ENCODE data around the gene ARFGEF2. TPM values are rescaled to one million over a fixed set of nuclear protein-coding genes. Genes with fewer than 3 reads are reported as not detected.

Gene ARFGEF2
- total and polyA plus RNA-seq, 4 donors, result 7.4 to 35.1 (median 20.1) TPM

GRCh38 chr20:48928832-48929725 lies 7.6 kb downstream of the ARFGEF2 start:
- H3K27me3 ChIP-seq (ENCODE audit: control insufficient read depth in 3 of 3, insufficient read depth in 3 of 3, low read length in 2 of 3), result no peaks in the 10 kb centered on the region
- no peak overlapping the region for H3K9ac ChIP-seq (ENCODE audit: insufficient read depth in 1 of 2, low read length in 2 of 2)
- no peaks in the 10 kb centered on the region for H3K9me3 ChIP-seq (ENCODE audit: control insufficient read depth in 4 of 4, insufficient read depth in 3 of 4, low read length in 3 of 4)
- DNase-seq (peak in 2 of 3 donors; percentile 46 to 67), ATAC-seq (ENCODE audit: insufficient read depth, low FRiP score) (no peak)
- TF ChIP-seq, protein P1, sequence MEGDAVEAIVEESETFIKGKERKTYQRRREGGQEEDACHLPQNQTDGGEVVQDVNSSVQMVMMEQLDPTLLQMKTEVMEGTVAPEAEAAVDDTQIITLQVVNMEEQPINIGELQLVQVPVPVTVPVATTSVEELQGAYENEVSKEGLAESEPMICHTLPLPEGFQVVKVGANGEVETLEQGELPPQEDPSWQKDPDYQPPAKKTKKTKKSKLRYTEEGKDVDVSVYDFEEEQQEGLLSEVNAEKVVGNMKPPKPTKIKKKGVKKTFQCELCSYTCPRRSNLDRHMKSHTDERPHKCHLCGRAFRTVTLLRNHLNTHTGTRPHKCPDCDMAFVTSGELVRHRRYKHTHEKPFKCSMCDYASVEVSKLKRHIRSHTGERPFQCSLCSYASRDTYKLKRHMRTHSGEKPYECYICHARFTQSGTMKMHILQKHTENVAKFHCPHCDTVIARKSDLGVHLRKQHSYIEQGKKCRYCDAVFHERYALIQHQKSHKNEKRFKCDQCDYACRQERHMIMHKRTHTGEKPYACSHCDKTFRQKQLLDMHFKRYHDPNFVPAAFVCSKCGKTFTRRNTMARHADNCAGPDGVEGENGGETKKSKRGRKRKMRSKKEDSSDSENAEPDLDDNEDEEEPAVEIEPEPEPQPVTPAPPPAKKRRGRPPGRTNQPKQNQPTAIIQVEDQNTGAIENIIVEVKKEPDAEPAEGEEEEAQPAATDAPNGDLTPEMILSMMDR (IDR thresholded peaks at IDR 0.05; ENCODE audit: control extremely low read depth, extremely low read depth), result no peak
- no peak overlapping the region for H3K4me3 ChIP-seq
- peak overlapping the region in 1 of 2 donors; percentile 55 for H3K27ac ChIP-seq (ENCODE audit: low read depth in 1 of 2, low read length in 1 of 2)
- no peaks in the 10 kb centered on the region for H3K36me3 ChIP-seq (ENCODE audit: control insufficient read depth in 4 of 4, insufficient read depth in 4 of 4, low read length in 4 of 4)
- 60 to 70% methylated on average over 3 of the region's 3 CpGs for WGBS, 2 donors
- peaks cover 0 to 18% (median 0%) of the 10 kb centered on the region in 5 donors for H3K4me1 ChIP-seq (ENCODE audit: control insufficient read depth in 5 of 5, insufficient read depth in 5 of 5, low read length in 5 of 5)

- DNase-seq (no peak), ATAC-seq (ENCODE audit: insufficient read depth, low FRiP score) (no peak)
- peak overlapping the region in 1 of 2 donors; percentile 37 for H3K27ac ChIP-seq (ENCODE audit: low read depth in 1 of 2, low read length in 1 of 2)
- TF ChIP-seq, protein P1 (IDR thresholded peaks at IDR 0.05; ENCODE audit: control extremely low read depth, extremely low read depth), result no peak
- H3K36me3 ChIP-seq (ENCODE audit: control insufficient read depth in 4 of 4, insufficient read depth in 4 of 4, low read length in 4 of 4), result no peaks in the 10 kb centered on the region
- no peak overlapping the region for H3K4me3 ChIP-seq
- no peak overlapping the region for H3K9ac ChIP-seq (ENCODE audit: insufficient read depth in 1 of 2, low read length in 2 of 2)
- H3K27me3 ChIP-seq (ENCODE audit: control insufficient read depth in 3 of 3, insufficient read depth in 3 of 3, low read length in 2 of 3), result no peaks in the 10 kb centered on the region
- no peaks in the 10 kb centered on the region for H3K9me3 ChIP-seq (ENCODE audit: control insufficient read depth in 4 of 4, insufficient read depth in 3 of 4, low read length in 3 of 4)
- H3K4me1 ChIP-seq (ENCODE audit: control insufficient read depth in 5 of 5, insufficient read depth in 5 of 5, low read length in 5 of 5), result peaks cover 0 to 18% (median 0%) of the 10 kb centered on the region in 5 donors
- WGBS, 2 donors, result 61 to 64% methylated on average over 6 of the region's 6 CpGs
Measured at GRCh38 chr20:48930035-48930434, 8.5 kb downstream of the ARFGEF2 start.

- H3K36me3 ChIP-seq (ENCODE audit: control insufficient read depth in 4 of 4, insufficient read depth in 4 of 4, low read length in 4 of 4), result no peaks in the 10 kb centered on the region
- no peak overlapping the region for H3K4me3 ChIP-seq
- H3K27me3 ChIP-seq (ENCODE audit: control insufficient read depth in 3 of 3, insufficient read depth in 3 of 3, low read length in 2 of 3), result no peaks in the 10 kb centered on the region
- H3K9ac ChIP-seq (ENCODE audit: insufficient read depth in 1 of 2, low read length in 2 of 2), result no peak overlapping the region
- DNase-seq (no peak), ATAC-seq (ENCODE audit: insufficient read depth, low FRiP score) (no peak)
- no peaks in the 10 kb centered on the region for H3K9me3 ChIP-seq (ENCODE audit: control insufficient read depth in 4 of 4, insufficient read depth in 3 of 4, low read length in 3 of 4)
- peaks cover 0 to 18% (median 0%) of the 10 kb centered on the region in 5 donors for H3K4me1 ChIP-seq (ENCODE audit: control insufficient read depth in 5 of 5, insufficient read depth in 5 of 5, low read length in 5 of 5)
- H3K27ac ChIP-seq (ENCODE audit: low read depth in 1 of 2, low read length in 1 of 2), result no peak overlapping the region
- TF ChIP-seq, protein P1 (IDR thresholded peaks at IDR 0.05; ENCODE audit: control extremely low read depth, extremely low read depth), result no peak
- WGBS, 2 donors, result 85 to 88% methylated on average over 7 of the region's 7 CpGs
Measured at GRCh38 chr20:48930878-48931277, 9.4 kb downstream of the ARFGEF2 start.

Measured in lung (tissue), 12 donors.